HepG2 (cell line): ENCODE data around the gene IRF6. TPM values are rescaled to one million over a fixed set of nuclear protein-coding genes. Genes with fewer than 3 reads are reported as not detected.

Source experiments
- ATAC-seq: fragments of 200-7000 bp; cut with Tn5 transposase; 3 replicates; pipeline ENCODE4 v1.9.1; 2020; ENCODE audit warnings: mild to moderate bottlenecking, moderate library complexity
- BruUV-seq: library from RNA; stranded (reverse); fragments of 400-500 nt; replicated peaks from 2 replicates; lab custom pipeline; 2021; lab: Mats Ljungman, UMichigan
- CTCF ChIA-PET: fragments of 300-600 bp; formaldehyde crosslinking; extraction: SDS; loops from one replicate; lab custom pipeline; 2021; ENCODE audit warnings: low total read pairs, inconsistent platforms, low intra/inter-chr PET ratio; lab: Yijun Ruan, JAX
- POLR2A ChIA-PET: fragments of 350-600 bp; sonication (Branson Sonifier 250); formaldehyde crosslinking; loops from one replicate; lab custom pipeline; 2020; ENCODE audit warnings: antibody characterized with exemption, inconsistent platforms; lab: Yijun Ruan, JAX
- DNase-seq: peaks from one replicate; pipeline ENCODE4 v3.0.0-alpha.2; 2015; ENCODE audit warnings: low spot score
- FAIRE-seq: peaks from 3 replicates; lab custom pipeline; 2011; peaks lifted over from hg19 to GRCh38; lab: Jason Lieb, UNC
- H2AFZ ChIP-seq: one replicate; pipeline ENCODE4 v1.6.1; 2011; ENCODE audit warnings: low read length, inconsistent platforms
- H3K27ac ChIP-seq: fragments of 300-600 bp; 3 replicates; pipeline ENCODE4 v1.8.0; 2011; ENCODE audit warnings: mixed run types, mild to moderate bottlenecking, mixed read lengths, low read length, inconsistent platforms; ENCODE audit not compliant: insufficient read depth; ENCODE audit errors: extremely low read length
- H3K27me3 ChIP-seq, 2 experiments: fragments of 200-600 bp in 1 of 2; 2 replicates in 1 of 2; 3 replicates in 1 of 2; pipeline versions ENCODE4 v1.6.0 to v1.8.0; 2011; ENCODE audit warnings: low read length in 2 of 2, mild to moderate bottlenecking in 2 of 2, moderate library complexity in 2 of 2, inconsistent platforms in 1 of 2; ENCODE audit not compliant: insufficient read depth in 2 of 2, control insufficient read depth in 1 of 2
- H3K36me3 ChIP-seq, 2 experiments: fragments of 200-600 bp in 1 of 2; replicated peaks in 1 of 2; 2 replicates in 1 of 2; 3 replicates in 1 of 2; pipeline versions ENCODE4 v1.5.1 to v1.8.0; 2011; ENCODE audit warnings: low read length in 2 of 2, inconsistent platforms in 1 of 2; ENCODE audit not compliant: insufficient read depth in 2 of 2, control insufficient read depth in 1 of 2
- H3K4me1 ChIP-seq: 2 replicates; pipeline ENCODE4 v1.5.1; 2012; ENCODE audit warnings: low read length, inconsistent platforms; ENCODE audit not compliant: insufficient read depth
- H3K4me2 ChIP-seq: 2 replicates; pipeline ENCODE4 v1.6.0; 2011; ENCODE audit warnings: low read depth, low read length, inconsistent platforms
- H3K4me3 ChIP-seq, 3 experiments: fragments of 200-600 bp in 1 of 3; sonication (generic), shearing (Covaris generic) in 1 of 3; replicated peaks in 1 of 3; 2 replicates each; pipeline ENCODE4 v1.5.1; 2011 to 2016; ENCODE audit warnings: low read length in 3 of 3, inconsistent platforms in 2 of 3, low read depth in 2 of 3, mild to moderate bottlenecking in 2 of 3, control low read depth in 1 of 3, mixed read lengths in 1 of 3; ENCODE audit not compliant: insufficient read depth in 1 of 3
- H3K79me2 ChIP-seq: one replicate; pipeline ENCODE4 v1.6.1; 2011; ENCODE audit warnings: low read length, inconsistent platforms; ENCODE audit not compliant: insufficient read depth
- H3K9ac ChIP-seq: 2 replicates; pipeline ENCODE4 v1.6.0; 2011; ENCODE audit warnings: mild to moderate bottlenecking, low read depth, low read length, inconsistent platforms; ENCODE audit not compliant: insufficient read depth
- H3K9me3 ChIP-seq: 2 replicates; pipeline ENCODE4 v1.5.1; 2012; ENCODE audit warnings: mild to moderate bottlenecking, low read length
- H4K20me1 ChIP-seq: 2 replicates; pipeline ENCODE4 v1.6.0; 2011; ENCODE audit warnings: inconsistent platforms, mild to moderate bottlenecking, low read length, moderate library complexity; ENCODE audit not compliant: insufficient read depth
- EP300 ChIP-seq, 3 experiments: sonication (generic) in 1 of 3; formaldehyde crosslinking in 1 of 3; IDR thresholded peaks; 2 replicates each; pipeline versions ENCODE4 v1.5.1 to v1.6.1; 2011 to 2020; ENCODE audit warnings: low read depth in 2 of 3, low read length in 2 of 3, borderline replicate concordance in 1 of 3, improper control_type of control experiment in 1 of 3, mild to moderate bottlenecking in 1 of 3, missing genetic modification reagents in 1 of 3, moderate library complexity in 1 of 3
- MTA1 ChIP-seq: sonication (generic); formaldehyde crosslinking; IDR thresholded peaks from 2 replicates; pipeline ENCODE4 v1.4.0; 2020; ENCODE audit warnings: missing genetic modification reagents, mild to moderate bottlenecking, borderline replicate concordance
- NCOR1 ChIP-seq: fragments of 200-600 bp; sonication (generic); IDR thresholded peaks from 2 replicates; pipeline ENCODE4 v1.7.0; 2017; ENCODE audit warnings: antibody characterized with exemption, low read length, borderline replicate concordance
- POLR2AphosphoS2 ChIP-seq: IDR thresholded peaks from 2 replicates; pipeline ENCODE4 v1.6.1; 2011; ENCODE audit warnings: low read depth, low read length, improper control_type of control experiment
- POLR2AphosphoS5 ChIP-seq: IDR thresholded peaks from 2 replicates; pipeline ENCODE4 v1.6.1; 2012; ENCODE audit warnings: low read depth, low read length
- POLR2G ChIP-seq: fragments of 200-400 bp; formaldehyde crosslinking; IDR thresholded peaks from 2 replicates; pipeline ENCODE4 v1.6.1; 2018; ENCODE audit warnings: mild to moderate bottlenecking, low read depth, low read length, moderate library complexity
- SP4 ChIP-seq: sonication (generic); formaldehyde crosslinking; IDR thresholded peaks from 2 replicates; pipeline ENCODE4 v1.8.1; 2023; ENCODE audit warnings: mild to moderate bottlenecking, missing genetic modification reagents
- TERF1 ChIP-seq: sonication (generic); formaldehyde crosslinking; IDR thresholded peaks from 2 replicates; pipeline ENCODE4 v1.8.0; 2022; ENCODE audit warnings: mild to moderate bottlenecking, missing genetic modification reagents, moderate library complexity
- ZNF773 ChIP-seq: sonication (generic); formaldehyde crosslinking; IDR thresholded peaks from 2 replicates; pipeline ENCODE4 v1.4.0; 2020; ENCODE audit warnings: missing genetic modification reagents, borderline replicate concordance
- ZNF790 ChIP-seq: sonication (generic); formaldehyde crosslinking; IDR thresholded peaks from 2 replicates; pipeline ENCODE4 v1.8.0; 2022; ENCODE audit warnings: missing genetic modification reagents, mild to moderate bottlenecking, borderline replicate concordance
- WGBS: methylation state at CpG from one replicate; pipeline ENCODE4 v1.1.6; 2017; ENCODE audit warnings: low lambda C conversion rate; 5-methylcytosine and 5-hydroxymethylcytosine counted together
- in situ Hi-C: cut with HindIII; loops from 2 replicates; pipeline ENCODE4 v1.10.0; 2017; ENCODE audit warnings: low pct_unique_long_range_greater_than_20kb; ENCODE audit not compliant: extremely low pct_ligation_motif_present
- intact Hi-C: fragments of 100-400 bp; cut with micrococcal nuclease; formaldehyde crosslinking; loops from one replicate; pipeline ENCODE4 v1.10.0; 2022; ENCODE audit not compliant: unreplicated experiment
- polyA plus RNA-seq, 8 experiments: library from polyadenylated mRNA; depleted of rRNA in 3 of 8; stranded (reverse) in 7 of 8; unstranded in 1 of 8; fragments of >200 nt; fragmentation: Illumina TruSeq in 4 of 8; extraction: Trizol in 4 of 8; gene quantifications; 2 replicates each; pipeline versions ENCODE4 v1.2.1 to v1.2.3, GENCODE V29; 2011 to 2016; ENCODE audit warnings: low read depth in 4 of 8, missing spikeins in 1 of 8, mixed read lengths in 1 of 8; ENCODE audit not compliant: insufficient read depth in 1 of 8
- total RNA-seq, 5 experiments: library from RNA; depleted of rRNA; stranded (reverse); fragments of >200 nt; fragmentation: Illumina TruSeq; extraction: Trizol; gene quantifications; 2 replicates each; pipeline ENCODE4 v1.2.3, GENCODE V29; 2016; ENCODE audit warnings: low read depth in 1 of 5

The IRF6 gene
- total and polyA plus RNA-seq, 2 of the 13 experiments (the other 11 are each of a cell fraction or from before 2014, with no cell fraction given), result 0.02 TPM; not detected in 1

GRCh38 chr1:209761011-209761635, 44.8 kb downstream of the IRF6 start:
- DNase-seq, result no peak
- no TSS peak for BruUV-seq
- CTCF ChIA-PET, result no interaction called here
- Histone ChIP-seq H3K27ac (no peak overlapping the region), H3K4me2 (no peak overlapping the region), H3K36me3 (no peaks in the 10 kb centered on the region), H4K20me1 (no peaks in the 10 kb centered on the region), H2AFZ (no peak overlapping the region), H3K27me3 (no peaks in the 10 kb centered on the region), H3K4me3 (no peak overlapping the region), H3K79me2 (no peaks in the 10 kb centered on the region), H3K9ac (no peak overlapping the region), H3K4me1 (no peaks in the 10 kb centered on the region), H3K9me3 (no peaks in the 10 kb centered on the region)
- TF ChIP-seq POLR2G, result no peak
- no peak for TF ChIP-seq ZNF790 (CRISPR knock-in tag)
- TF ChIP-seq SP4 (CRISPR knock-in tag), result no peak
- TF ChIP-seq POLR2AphosphoS2, result no peak
- TF ChIP-seq TERF1 (CRISPR knock-in tag), result no peak
- in situ Hi-C loops (no loop called here), intact Hi-C loops (no loop called here)
- FAIRE-seq, result no peak
- no peak for ATAC-seq
- POLR2A ChIA-PET, result no interaction called here

GRCh38 chr1:209759829-209760359, 46.0 kb downstream of the IRF6 start:
- Histone ChIP-seq H3K4me1 (no peaks in the 10 kb centered on the region), H3K36me3 (no peaks in the 10 kb centered on the region), H4K20me1 (no peaks in the 10 kb centered on the region), H3K27me3 (no peaks in the 10 kb centered on the region; a peak in 1 of 5 replicates), H3K27ac (no peak overlapping the region), H3K79me2 (no peaks in the 10 kb centered on the region), H2AFZ (no peak overlapping the region), H3K4me3 (no peak overlapping the region), H3K9ac (no peak overlapping the region), H3K4me2 (no peak overlapping the region), H3K9me3 (no peaks in the 10 kb centered on the region)
- DNase-seq (no peak), ATAC-seq (no peak), FAIRE-seq (no peak)
- in situ Hi-C loops, result no loop called here
- 5% methylated on average over 4 of the region's 12 CpGs for WGBS
- no TSS peak for BruUV-seq
- intact Hi-C loops, result no loop called here
- ChIA-PET POLR2A (no interaction called here), CTCF (no interaction called here)
- TF ChIP-seq MTA1 (CRISPR knock-in tag) (no peak), EP300 (IDR thresholded peaks at IDR 0.05; ENCODE audit: low read depth in 2 of 2, low read length in 2 of 2) (no peak), EP300 (CRISPR knock-in tag; IDR thresholded peaks at IDR 0.05; ENCODE audit: borderline replicate concordance) (no peak), ZNF773 (CRISPR knock-in tag) (no peak), NCOR1 (no peak), POLR2AphosphoS5 (no peak)
